RCC 7860 (cell line): ENCODE results near the gene ANKRD66.
"Not testable (repeated sequence)": the region's sequence is repeated elsewhere in the genome, so short reads cannot be mapped to it uniquely, and the experiment has no call there.

ENCODE experiments used
- DNase-seq: peaks from one replicate; pipeline ENCODE4 v3.0.0-alpha.2; 2015; ENCODE audit warnings: low spot score
- FAIRE-seq: peaks from 2 replicates; lab custom pipeline; 2012; peaks lifted over from hg19 to GRCh38; lab: Jason Lieb, UNC

Gene ANKRD66

DNA sequence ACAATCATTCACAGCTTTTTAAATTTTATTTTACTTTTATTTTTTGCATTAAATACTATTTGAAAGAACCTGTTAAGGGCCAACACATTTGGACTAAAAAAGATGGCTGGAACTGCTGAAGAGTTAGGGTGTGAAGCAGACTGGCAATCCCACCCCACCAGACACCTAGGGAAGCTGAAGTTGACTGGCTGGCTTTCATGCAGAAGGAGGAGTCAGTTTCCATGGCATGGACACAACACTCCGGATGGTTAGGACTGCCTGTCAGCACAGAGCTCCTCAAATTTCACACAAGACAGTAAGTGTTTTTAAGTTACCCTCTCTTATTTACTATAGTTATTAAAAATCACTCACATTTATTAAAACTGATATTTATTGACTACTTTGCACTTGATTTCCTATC lies at the start of gene ANKRD66:
TSS of gene ANKRD66 (plus strand) at position 238 of the 400 bp plus-strand sequence. CDS start 5,016 bp downstream, outside the sequence.
- no peak for FAIRE-seq
- no peak for DNase-seq

DNA sequence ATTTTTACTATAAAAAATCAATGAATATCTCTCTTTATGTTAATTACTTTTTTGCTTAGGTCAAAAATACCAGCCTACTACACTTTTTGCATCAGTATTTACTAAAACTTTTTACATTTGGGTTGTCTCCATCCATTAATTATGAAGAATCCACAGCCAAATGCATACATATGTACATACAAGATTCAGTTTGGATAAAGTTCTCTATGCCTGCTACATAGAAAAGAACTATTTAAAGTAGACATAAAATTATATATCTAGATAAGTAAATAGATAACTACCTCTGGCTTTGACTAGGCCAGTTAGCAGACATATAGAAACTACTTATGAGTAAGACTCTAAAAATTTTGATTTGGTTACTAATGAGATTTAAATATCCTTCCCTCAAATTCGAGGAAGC lies 46.8 kb upstream of the ANKRD66 start:
- FAIRE-seq = no peak
- no peak for DNase-seq

DNA sequence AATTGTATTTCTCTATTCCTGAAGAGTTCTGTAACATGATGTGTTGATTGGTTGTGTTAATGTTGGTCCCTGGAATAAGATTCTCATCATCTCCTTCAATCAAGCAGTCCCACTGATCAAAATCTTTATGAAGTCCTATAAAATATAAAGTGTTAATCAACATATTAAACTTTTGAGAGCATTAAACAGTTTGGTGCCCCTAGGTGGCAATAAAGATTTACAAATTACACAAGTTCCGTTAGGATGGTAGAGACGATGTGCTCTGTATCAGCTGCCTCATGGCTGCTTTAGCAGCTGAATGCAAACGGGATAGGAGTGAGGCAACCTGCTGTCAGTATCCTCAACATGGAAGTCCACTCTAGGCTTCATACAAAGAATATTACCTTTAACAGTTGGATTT lies 42.2 kb upstream of the ANKRD66 start:
- FAIRE-seq = no peak
- no peak for DNase-seq

DNA sequence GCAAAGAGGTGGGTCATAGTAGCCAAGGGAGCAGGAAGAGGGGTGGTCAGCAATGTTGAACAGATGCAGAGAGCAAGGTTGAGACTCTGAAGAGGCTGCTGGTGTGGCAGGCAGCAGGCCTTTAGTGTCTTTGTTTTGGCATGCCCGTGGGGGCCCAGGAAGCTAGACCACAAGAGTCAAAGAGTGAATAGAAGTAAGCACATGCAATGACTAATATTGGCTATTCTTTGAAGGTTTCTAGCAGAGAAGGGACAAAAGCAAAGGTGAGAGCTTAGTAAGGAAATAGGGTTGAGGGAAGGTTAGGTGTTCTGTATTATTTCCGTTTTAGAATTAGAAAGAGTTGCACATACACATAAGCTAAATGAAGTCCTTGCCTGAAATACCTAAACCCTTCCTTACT lies 40.3 kb upstream of the ANKRD66 start:
- FAIRE-seq = no peak
- DNase-seq = no peak

DNA sequence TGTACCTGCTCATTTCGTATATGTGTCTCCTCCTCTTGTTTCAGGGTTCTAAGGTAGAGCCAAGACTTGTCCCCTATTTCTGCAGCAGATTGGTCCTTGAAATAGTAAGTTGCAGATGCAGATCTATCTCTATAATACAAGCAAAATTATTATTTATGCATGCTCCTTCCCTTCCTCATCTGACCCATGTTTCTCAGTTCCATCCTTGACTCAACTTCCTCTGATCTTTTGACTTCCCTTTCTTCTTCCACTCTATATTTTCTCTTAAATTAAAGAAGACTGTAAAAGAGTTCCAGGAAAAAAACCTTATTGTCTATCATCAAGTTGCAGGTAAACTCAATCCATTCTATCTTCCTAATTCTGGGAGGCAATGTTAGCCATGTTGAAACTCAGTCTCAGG lies 35.2 kb upstream of the ANKRD66 start:
- FAIRE-seq (no peak), DNase-seq (no peak)

DNA sequence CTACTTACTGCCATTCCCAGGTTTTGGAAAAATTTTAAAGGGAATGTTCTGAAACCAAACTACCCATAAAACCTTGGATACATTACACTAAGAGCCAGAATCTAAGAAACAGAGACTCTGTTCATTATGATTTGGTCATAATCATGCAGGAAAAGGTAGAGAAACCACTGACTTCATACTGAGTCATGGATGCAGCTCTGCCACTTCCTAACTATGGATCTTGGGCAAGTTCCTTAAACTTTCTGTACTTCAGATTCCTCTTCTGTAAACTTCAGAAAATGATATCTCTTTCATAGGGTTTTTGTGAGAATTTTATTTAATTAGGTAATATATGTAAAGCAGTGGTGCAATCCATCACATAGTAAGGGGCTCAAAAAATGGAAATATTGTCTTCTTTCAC lies 31.6 kb upstream of the ANKRD66 start:
- no peak for FAIRE-seq
- no peak for DNase-seq

DNA sequence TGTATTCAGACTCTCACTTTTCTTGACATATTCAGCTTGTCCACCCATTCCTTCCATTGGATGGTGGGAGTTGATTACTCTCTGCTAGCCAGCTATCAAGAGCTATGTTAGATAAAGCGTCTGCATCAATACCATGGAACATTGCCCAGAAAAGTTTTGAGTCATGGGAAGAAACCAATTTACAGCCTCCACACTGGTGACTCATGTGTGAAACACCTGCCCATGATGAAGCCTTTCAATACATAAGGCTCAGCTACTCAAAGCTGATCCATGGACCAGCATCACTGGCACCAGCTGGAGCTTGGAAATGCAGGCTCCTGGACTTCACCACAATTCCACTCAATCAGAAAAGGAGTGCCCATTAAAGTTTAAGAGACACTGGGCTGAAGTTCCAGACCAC lies 27.6 kb upstream of the ANKRD66 start:
- DNase-seq (no peak), FAIRE-seq (no peak)

DNA sequence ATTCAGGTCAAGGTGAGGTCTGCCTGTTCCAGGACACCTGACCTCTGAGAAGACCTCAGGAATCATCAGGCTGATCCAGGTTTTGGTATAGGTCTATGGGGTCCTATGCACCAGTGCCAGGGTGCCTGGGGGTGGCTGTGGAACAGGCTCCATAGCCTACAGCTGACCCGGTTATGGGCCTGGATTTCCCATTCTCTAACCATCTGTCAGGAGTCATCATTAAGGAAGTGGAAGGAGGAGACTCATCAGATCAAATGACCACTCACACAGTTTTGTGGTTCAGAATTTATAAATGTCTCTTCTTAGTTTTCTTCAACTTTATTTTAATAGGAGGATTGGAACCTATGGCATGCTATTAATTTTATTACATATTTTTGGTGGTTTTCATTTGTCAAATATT lies 26.3 kb upstream of the ANKRD66 start:
- DNase-seq (no peak), FAIRE-seq (no peak)

DNA sequence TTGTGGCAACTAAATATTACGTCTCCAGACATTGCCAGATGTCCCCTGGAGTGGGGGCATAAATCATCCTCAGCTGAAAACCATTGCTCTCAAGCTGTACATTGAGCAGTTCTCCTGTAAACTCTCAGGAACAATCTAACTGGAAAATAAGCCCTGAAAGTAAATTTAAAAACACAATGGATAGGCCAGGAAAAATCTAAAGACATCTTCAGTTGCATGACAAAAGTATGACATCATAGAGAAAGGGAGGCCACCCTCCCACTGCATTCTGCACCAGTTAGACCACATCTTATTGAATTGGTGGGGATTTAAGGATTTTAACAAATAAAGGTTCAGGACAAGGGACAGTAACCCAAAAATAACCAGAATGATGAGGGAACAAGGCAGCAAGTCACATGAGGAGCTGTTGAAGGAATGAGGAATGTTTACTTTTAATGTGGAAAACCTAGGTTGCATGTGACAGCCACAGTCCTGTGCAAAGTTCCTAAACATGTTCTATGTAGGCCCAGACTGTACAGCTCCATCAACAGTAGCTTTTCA lies 16.9 kb upstream of the ANKRD66 start:
- no peak for DNase-seq
- no peak for FAIRE-seq

DNA sequence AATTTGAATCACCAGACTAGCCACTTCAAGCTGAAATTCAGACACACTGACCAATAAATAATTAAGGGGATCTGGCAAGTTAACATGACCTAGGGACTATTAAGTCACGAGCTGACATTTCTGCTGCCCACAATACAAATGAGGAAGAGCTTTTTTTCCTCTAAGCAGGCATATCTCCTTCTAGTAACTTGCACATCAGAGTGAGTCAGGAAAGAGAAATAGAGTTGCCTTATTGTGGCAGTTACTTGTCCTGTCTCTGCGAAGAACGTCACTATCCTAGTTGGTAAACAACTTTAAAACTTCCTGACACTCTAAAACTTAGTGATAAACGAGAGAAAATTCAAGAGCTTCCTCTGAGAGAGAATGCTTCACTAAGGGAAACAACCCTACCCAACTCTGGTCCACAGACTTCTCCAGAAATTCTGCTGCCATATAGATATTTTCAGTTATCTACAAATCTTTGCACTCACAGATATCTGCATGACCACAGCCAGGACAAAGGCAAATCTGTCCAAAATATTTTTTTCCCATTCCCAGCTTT lies 15.7 kb upstream of the ANKRD66 start:
- DNase-seq (no peak), FAIRE-seq (no peak)

DNA sequence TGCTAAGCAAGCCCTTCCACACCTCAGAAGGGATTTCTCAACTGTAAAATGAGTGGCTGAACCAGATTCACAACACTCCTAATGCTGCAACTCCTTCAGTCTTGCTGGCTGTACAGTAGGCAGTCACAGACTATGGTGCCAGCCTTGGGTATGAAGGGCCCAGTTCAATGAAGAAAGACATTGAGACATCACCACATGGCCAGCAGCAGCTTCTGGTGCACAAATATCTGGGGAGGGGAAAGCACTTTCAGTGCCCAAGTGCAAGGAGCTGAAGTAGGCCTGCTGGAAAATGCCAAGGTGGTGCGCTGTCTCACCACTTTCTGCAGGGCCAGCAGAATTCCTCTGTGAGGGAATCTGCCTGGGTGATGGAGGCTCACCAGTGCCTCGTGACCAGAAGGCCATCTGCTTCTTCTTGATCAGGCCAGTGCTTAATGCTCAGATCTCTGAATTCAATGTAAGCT lies 13.4 kb upstream of the ANKRD66 start:
- DNase-seq = no peak
- no peak for FAIRE-seq

DNA sequence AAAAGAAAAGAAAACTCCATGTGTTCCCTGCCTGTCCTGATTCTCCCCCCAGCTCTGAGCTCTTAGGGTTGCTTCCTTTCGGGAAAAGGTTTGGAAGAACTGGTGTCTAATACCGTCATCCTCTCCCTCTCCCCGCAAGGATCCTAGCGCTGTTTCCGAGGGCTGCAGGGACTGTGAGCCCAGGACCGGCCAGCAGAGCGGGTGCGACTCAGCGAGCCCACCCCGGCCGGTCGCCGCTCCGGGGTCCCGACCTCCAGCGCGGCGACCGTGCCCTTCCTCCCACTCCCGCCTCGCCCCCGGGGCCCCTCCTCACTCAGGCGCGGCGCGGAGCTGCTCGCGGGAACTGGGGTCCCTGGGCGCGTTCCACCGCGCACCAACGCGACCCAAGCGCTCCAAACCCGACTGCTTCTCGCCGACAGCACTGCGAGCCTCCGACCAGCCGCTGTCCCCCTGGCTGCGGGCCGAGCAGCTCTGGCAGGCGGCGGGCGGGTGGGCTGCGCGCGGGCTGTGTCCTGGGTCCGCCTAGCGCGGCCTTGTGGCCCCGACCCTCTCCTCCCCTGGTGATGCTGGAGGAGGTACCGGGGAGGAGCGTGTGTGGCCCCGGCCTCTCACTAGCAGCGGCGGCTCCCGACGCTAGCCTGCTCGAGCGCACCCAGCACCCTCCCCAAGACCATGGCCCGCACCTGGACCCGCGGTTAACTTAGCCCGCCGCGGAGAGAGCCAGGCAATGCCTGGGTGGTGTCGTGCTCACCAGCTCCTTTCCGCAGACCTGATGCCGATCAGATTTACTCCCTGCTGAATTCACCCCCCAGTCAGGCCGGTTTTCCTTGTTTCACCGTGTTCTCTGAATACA lies 11.6 kb upstream of the ANKRD66 start, which contains the start of gene PLA2G7:
TSS of gene PLA2G7 (minus strand) at position 509 of the 853 bp plus-strand sequence. CDS start 12,484 bp downstream, outside the sequence.
- no peak for FAIRE-seq
- no peak for DNase-seq

DNA sequence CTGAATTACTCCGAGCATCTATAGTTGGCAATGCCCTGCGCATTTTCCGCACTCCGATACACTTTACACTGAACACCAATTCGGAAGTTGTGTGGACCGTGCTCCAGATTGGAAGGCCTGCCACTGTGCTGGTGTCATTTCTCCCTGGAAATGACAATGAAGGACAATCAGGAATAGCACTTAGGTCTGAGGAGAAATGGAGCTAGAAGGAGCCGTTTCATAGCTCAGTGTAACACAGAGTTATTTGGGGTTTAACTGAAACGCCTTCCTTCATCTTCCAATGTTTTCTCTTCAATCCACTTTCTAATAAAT lies 11.1 kb upstream of the ANKRD66 start:
- FAIRE-seq = no peak
- DNase-seq = no peak

DNA sequence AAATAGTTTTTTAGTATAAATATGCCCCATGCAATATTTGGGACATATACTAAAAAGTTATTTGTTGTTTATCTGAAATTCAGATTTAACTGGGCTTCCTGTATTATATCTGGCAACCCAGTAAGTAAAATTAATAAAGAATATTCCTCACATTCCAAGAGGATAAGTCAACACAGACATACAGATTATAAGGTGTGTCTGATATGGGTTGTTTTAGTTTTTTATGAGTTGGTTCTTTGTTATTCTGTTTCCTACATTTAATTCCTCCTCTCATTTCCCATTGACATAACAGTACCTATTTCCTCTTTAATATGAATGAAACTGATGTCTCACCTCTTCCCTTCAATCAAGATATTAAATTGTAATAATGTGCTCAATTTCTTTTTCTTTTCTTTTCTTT lies 9.8 kb upstream of the ANKRD66 start:
- no peak for FAIRE-seq

DNA sequence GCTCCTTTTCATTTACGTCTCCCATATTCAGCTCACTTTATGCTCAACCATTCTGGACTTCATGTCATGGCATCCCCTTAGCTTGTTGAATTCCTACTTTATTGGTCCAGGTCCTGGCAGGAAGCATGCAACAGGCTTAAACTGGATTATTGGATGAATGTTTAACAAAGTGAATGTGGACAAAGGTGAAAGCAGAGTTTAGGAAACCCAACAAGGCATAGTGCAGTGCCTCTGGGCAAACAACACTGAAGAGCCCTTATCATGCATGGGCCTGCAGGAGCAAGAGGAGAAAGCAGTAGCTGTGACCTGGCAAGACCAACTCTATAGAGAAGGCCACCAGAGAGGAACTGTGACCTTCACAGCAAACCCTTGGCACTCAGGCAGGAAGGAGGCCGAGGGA lies 5.3 kb upstream of the ANKRD66 start:
- no peak for FAIRE-seq

More for the DNA sequence above, 9.8 kb upstream of the ANKRD66 start:
- no peak for DNase-seq

DNA sequence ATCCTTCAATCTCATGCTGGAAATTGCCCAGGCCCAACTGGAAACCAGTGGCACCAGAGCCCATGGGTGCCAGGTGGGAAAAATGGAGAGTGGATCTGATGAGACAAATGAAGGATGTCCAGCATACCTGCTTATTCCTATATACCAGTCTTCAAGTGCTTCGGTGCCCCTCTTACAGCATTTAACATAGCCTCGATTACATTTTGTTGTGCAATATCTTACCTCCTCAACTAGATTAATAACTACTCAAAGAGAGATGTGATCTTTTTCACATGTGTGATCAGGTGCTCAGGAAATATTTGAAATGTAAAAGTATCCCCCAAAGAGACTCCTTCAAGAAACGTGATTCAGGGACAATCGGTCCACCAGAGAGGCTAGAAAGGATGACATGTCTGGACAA lies 4.8 kb upstream of the ANKRD66 start:
- no peak for FAIRE-seq
- DNase-seq = no peak

More for the DNA sequence above, 5.3 kb upstream of the ANKRD66 start:
- no peak for DNase-seq

DNA sequence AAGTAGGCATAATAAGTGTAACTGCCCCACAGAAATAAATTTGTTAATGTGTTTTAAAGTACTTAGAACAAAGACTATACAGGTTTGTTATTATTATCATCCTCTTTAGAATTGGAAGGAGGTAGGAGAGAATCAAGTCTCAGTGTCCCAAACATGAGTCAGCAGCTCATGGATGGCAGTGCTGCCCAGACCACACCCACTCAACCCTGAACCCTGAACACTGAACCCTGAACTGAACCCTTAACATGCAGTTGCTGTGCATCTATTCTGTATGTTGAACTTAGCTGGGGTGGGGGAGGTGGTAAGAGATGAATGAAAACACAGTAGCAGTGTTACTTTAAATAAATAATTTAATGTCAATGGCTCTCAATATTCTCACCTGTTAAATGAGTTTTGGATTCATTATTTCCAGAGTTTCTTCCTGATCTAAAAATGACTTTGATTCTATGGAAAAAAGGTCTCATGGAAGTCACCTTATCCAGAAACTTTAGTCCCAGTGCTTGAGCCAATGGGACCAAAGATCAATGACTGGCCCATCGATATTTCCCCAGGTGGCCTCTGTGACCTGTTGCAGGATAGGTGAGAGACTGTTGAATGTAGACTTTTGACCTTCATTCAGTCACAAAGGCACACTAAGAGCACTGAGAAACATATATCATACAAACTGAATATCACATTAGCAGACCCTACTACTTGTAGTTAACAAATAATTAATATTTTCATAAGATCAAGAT lies 3.1 kb upstream of the ANKRD66 start:
- no peak for FAIRE-seq
- no peak for DNase-seq

DNA sequence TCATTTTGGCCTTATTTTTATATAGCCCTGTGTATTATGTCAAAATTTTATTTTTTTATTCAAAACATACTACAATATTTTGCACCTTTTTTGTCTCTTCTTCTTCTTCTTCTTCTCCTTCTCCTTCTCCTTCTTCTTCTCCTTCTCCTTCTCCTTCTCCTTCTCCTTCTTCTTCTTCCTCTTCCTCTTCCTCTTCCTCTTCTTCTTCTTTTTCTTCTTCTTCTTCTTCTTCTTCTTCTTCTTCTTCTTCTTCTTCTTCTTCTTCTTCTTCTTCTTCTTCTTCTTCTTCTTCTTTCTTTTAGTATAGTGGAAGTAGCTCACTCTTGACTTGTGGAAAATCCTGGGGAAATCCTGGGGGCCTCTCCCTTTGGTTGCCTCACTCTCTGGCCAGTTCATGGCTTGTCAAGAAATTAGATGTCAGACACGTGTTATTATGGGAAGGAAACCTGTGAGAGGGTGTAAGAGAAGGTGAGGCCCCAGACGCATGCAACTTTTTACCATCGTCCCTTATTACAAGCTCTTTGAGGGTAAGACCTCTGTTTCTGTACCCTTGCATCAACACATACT lies 2.5 kb upstream of the ANKRD66 start:
- not testable (repeated sequence) for DNase-seq, FAIRE-seq

DNA sequence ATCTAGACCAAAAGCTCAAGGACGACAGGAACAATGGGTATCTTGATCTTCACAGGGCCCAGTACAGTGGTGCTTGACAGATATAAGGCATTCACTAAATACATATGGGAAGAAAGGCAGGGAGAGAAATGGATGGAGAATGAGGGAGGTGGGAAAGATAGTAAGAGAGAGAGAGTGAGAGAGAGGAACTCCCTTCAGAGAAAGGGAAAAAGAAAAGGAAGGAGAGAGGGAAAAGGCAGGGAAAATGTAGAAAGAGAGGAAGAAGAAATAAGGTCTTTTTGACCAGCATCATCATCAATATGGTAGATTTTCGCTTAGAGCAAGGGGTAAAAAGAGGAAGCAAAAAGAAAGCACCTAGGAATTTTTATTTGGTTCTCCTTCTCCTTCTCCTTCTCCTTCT lies 760 bp upstream of the ANKRD66 start:
- FAIRE-seq = no peak
- DNase-seq = no peak

DNA sequence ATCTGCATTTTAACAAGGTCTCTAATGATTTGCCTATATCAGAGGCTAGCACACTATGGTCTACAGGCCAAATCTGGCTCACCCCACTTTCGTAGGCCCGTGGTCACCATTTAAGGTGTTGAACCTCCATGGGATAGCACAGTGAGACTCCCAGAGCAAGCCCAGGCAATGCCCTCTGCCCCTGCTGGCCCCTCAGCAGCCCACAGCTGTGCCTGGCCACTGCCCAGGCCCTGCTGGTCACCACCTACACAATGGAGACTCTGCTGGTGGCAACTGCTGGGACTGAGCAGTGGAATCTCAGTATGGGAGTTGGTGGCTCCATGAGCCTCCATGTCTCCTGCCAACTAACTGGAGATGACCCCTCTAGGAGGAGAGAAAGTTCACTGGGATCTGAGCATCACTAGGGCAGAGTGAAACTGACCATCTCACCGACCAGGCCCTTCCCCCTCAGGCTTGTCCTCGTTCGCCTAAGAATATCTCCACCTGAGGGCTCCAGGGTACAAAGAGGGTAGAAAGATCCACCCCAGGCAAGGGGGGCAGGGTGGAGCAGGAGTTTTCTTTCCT lies 2.3 kb downstream of the ANKRD66 start:
- no peak for DNase-seq
- no peak for FAIRE-seq

DNA sequence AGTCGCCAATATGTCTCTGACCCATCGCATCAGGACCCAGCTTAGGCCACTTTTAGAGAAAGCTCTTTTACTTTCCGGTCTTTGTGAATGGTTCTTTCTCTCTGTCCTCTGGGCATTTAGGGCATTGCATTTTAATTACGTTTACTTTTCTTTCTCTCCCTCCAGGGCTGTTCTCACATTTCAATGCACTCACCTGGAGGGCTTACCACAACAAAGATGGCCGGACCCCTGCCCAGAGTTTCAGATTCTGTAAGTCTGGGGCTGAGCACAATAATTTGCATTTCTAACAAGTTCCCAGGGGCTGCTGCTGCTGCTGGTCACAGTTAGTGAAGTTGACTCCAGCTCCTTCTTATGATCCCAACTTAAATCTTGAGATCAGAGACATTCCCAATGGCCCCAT lies 3.0 kb downstream of the ANKRD66 start:
- FAIRE-seq = no peak
- DNase-seq = no peak
